Keratinocyte (primary cell): ENCODE measurements around the gene WDR4. TPM values are rescaled to one million over a fixed set of nuclear protein-coding genes. Genes with fewer than 3 reads are reported as not detected.

Experiments
- DNase-seq: peaks from one replicate; pipeline ENCODE4 v3.0.0-alpha.2; 2011; ENCODE audit warnings: low read depth, missing footprints, low spot score
- FAIRE-seq: peaks from 2 replicates; lab custom pipeline; 2011; peaks lifted over from hg19 to GRCh38; lab: Jason Lieb, UNC
- H2AFZ ChIP-seq: 2 replicates; pipeline ENCODE4 v1.6.0; 2012; ENCODE audit warnings: low read length, control low read depth, inconsistent platforms; ENCODE audit not compliant: control insufficient read depth
- H3K27ac ChIP-seq: 2 replicates; pipeline ENCODE4 v1.5.1; 2011; ENCODE audit warnings: low read length; ENCODE audit not compliant: control insufficient read depth, insufficient read depth
- H3K27me3 ChIP-seq: 3 replicates; pipeline ENCODE4 v1.6.0; 2011; ENCODE audit warnings: low read length; ENCODE audit not compliant: control insufficient read depth, insufficient read depth; ENCODE audit errors: extremely low read depth
- H3K36me3 ChIP-seq, 2 experiments: 2 replicates in 1 of 2; 3 replicates in 1 of 2; pipeline ENCODE4 v1.5.1; 2011; ENCODE audit warnings: low read length in 2 of 2, mild to moderate bottlenecking in 1 of 2; ENCODE audit not compliant: control insufficient read depth in 2 of 2, insufficient read depth in 2 of 2; ENCODE audit errors: extremely low read depth in 1 of 2
- H3K4me1 ChIP-seq: 3 replicates; pipeline ENCODE4 v1.5.1; 2011; ENCODE audit warnings: low read length; ENCODE audit not compliant: control insufficient read depth, insufficient read depth; ENCODE audit errors: extremely low read depth
- H3K4me2 ChIP-seq: 3 replicates; pipeline ENCODE4 v1.6.0; 2011; ENCODE audit warnings: low read depth, low read length; ENCODE audit not compliant: control insufficient read depth, insufficient read depth; ENCODE audit errors: extremely low read depth
- H3K4me3 ChIP-seq, 3 experiments: fragments of 200-600 bp in 1 of 3; sonication (generic) in 1 of 3; 2 replicates in 2 of 3; 3 replicates in 1 of 3; pipeline ENCODE4 v1.5.1; 2011 to 2016; ENCODE audit warnings: low read length in 3 of 3, mild to moderate bottlenecking in 3 of 3, control low read depth in 2 of 3, inconsistent platforms in 1 of 3, low read depth in 1 of 3, mixed read lengths in 1 of 3, mixed run types in 1 of 3, moderate library complexity in 1 of 3; ENCODE audit not compliant: control insufficient read depth in 2 of 3, insufficient read depth in 2 of 3; ENCODE audit errors: extremely low read depth in 1 of 3
- H3K79me2 ChIP-seq: 2 replicates; pipeline ENCODE4 v1.6.0; 2012; ENCODE audit warnings: low read length; ENCODE audit not compliant: control insufficient read depth, insufficient read depth
- H3K9ac ChIP-seq: 3 replicates; pipeline ENCODE4 v1.6.0; 2011; ENCODE audit warnings: low read length; ENCODE audit not compliant: control insufficient read depth, insufficient read depth; ENCODE audit errors: extremely low read depth
- H3K9me1 ChIP-seq: 3 replicates; pipeline ENCODE4 v1.6.0; 2011; ENCODE audit warnings: low read length; ENCODE audit not compliant: control insufficient read depth, insufficient read depth; ENCODE audit errors: extremely low read depth
- H3K9me3 ChIP-seq: 2 replicates; pipeline ENCODE4 v1.5.1; 2012; ENCODE audit warnings: low read depth, low read length; ENCODE audit not compliant: control insufficient read depth
- H4K20me1 ChIP-seq: 3 replicates; pipeline ENCODE4 v1.6.0; 2011; ENCODE audit warnings: low read length; ENCODE audit not compliant: control insufficient read depth, insufficient read depth; ENCODE audit errors: extremely low read depth
- EZH2 ChIP-seq: IDR thresholded peaks from one replicate; pipeline ENCODE4 v1.6.1; 2012; ENCODE audit warnings: inconsistent platforms, mild to moderate bottlenecking, low read length, moderate library complexity
- dilution Hi-C: fragments of 300-500 bp; cut with MboI; formaldehyde crosslinking; loops from one replicate; pipeline ENCODE4 v1.7.0; 2020; ENCODE audit warnings: low sequenced_read_pairs; ENCODE audit not compliant: extremely low pct_ligation_motif_present
- polyA plus RNA-seq, 5 experiments: library from polyadenylated mRNA; depleted of rRNA in 3 of 5; stranded (reverse) in 3 of 5; stranded (forward) in 1 of 5; unstranded in 1 of 5; fragments of >200 nt; gene quantifications; 1 replicate in 1 of 5; 2 replicates in 3 of 5; 3 replicates in 1 of 5; pipeline versions ENCODE4 v1.2.1 to v1.2.3, GENCODE V29; 2011 to 2012; ENCODE audit warnings: missing spikeins in 2 of 5, low read depth in 1 of 5, low replicate concordance in 1 of 5
- TF ChIP-seq, protein P1 (sequence below), 3 experiments: IDR thresholded peaks in 1 of 3; conservative IDR thresholded peaks in 1 of 3; optimal IDR thresholded peaks in 1 of 3; 2 replicates in 2 of 3; 3 replicates in 1 of 3; pipeline versions ENCODE3 to v1.5.1; 2011; ENCODE audit warnings: low read length in 3 of 3, mild to moderate bottlenecking in 3 of 3, moderate library complexity in 2 of 3, control low read depth in 1 of 3, inconsistent platforms in 1 of 3; ENCODE audit not compliant: insufficient read depth in 2 of 3; ENCODE audit errors: extremely low read depth in 1 of 3

WDR4 gene
- polyA plus RNA-seq, 1 donor (not counting 4 experiments of a cell fraction or from before 2014, with no cell fraction given): 14.9 TPM

DNA sequence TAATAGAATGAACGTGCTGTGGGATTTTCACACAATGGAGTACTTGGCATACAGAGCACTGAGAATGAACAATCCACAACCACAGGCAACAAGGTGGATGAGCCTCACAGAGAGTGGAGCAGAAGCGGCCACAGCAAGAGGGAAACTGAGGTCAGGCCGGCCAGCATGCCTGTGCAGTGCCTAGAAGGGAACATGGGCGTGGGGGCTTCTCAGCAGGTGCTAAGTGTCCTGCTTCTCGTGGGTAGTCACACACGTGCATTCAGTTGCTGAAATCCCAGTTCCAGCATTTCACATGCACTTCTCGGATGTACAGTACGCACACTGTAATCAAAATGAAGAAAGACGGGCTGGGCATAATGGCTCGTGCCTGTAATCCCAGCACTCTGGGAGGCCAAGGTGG is 33.1 kb downstream of the WDR4 start:
- no peaks in the 10 kb centered on the region for H3K4me1 ChIP-seq
- no peak for FAIRE-seq
- H3K27ac ChIP-seq: no peak overlapping the region
- H3K9me3 ChIP-seq: no peaks in the 10 kb centered on the region
- TF ChIP-seq EZH2: no peak
- TF ChIP-seq, protein P1, sequence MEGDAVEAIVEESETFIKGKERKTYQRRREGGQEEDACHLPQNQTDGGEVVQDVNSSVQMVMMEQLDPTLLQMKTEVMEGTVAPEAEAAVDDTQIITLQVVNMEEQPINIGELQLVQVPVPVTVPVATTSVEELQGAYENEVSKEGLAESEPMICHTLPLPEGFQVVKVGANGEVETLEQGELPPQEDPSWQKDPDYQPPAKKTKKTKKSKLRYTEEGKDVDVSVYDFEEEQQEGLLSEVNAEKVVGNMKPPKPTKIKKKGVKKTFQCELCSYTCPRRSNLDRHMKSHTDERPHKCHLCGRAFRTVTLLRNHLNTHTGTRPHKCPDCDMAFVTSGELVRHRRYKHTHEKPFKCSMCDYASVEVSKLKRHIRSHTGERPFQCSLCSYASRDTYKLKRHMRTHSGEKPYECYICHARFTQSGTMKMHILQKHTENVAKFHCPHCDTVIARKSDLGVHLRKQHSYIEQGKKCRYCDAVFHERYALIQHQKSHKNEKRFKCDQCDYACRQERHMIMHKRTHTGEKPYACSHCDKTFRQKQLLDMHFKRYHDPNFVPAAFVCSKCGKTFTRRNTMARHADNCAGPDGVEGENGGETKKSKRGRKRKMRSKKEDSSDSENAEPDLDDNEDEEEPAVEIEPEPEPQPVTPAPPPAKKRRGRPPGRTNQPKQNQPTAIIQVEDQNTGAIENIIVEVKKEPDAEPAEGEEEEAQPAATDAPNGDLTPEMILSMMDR (optimal IDR thresholded peaks at IDR 0.05 in 1 of 3, IDR thresholded peaks at IDR 0.05 in 1 of 3, conservative IDR thresholded peaks at IDR 0.05 in 1 of 3; ENCODE audit: extremely low read depth in 1 of 3, insufficient read depth in 2 of 3, low read length in 3 of 3): no peak
- H3K9ac ChIP-seq: no peak overlapping the region
- H3K4me2 ChIP-seq: no peak overlapping the region
- no peak overlapping the region for H3K4me3 ChIP-seq
- H3K9me1 ChIP-seq: no peaks in the 10 kb centered on the region
- peaks cover 35 to 46% of the 10 kb centered on the region in 2 experiments for H3K36me3 ChIP-seq
- H3K79me2 ChIP-seq: peaks cover 58% of the 10 kb centered on the region
- dilution Hi-C loops: no loop called here
- no peaks in the 10 kb centered on the region for H3K27me3 ChIP-seq
- no peak for DNase-seq
- H4K20me1 ChIP-seq: peaks cover 23% of the 10 kb centered on the region
- H2AFZ ChIP-seq: no peak overlapping the region

DNA sequence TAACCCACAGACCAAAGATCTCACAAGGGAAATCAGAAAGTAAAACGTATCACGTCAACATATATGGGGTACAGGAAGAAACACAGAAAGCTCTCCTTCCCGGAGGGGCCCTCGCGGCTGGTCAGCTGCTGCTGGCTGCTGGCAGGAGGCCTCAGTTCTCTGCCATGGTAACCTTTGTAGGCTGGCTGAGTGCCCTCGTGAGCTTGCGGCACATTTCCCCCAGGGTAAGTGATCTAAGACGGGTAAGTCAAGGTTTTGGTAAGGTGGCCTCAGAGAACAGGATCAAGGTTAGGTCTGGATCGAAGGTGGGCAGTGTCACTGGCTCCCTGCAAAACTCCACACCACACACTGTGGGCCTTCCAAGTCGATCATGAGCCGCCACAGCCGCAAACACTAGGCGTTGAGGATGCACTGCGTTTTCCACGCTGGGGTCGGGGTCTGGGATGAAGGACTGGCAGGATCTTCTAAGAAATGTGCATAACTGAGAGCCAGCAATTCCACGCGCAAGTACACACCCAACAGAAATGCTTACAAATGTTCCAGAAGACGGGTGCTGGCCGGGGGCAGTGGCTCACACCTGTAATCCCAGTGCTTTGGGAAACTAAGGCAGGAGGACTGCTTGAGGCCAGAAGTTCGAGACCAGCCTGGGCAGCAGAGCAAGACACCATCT is 33.9 kb downstream of the WDR4 start:
- Histone ChIP-seq H3K4me1 (no peaks in the 10 kb centered on the region), H3K9ac (no peak overlapping the region), H4K20me1 (peaks cover 29% of the 10 kb centered on the region), H3K27me3 (no peaks in the 10 kb centered on the region), H3K27ac (no peak overlapping the region), H3K9me1 (no peaks in the 10 kb centered on the region), H3K36me3 (peaks cover 38 to 48% of the 10 kb centered on the region in 2 experiments), H3K9me3 (no peaks in the 10 kb centered on the region), H2AFZ (no peak overlapping the region), H3K4me2 (no peak overlapping the region), H3K79me2 (peaks cover 55% of the 10 kb centered on the region), H3K4me3 (no peak overlapping the region)
- DNase-seq: no peak
- TF ChIP-seq, protein P1 (optimal IDR thresholded peaks at IDR 0.05 in 1 of 3, IDR thresholded peaks at IDR 0.05 in 1 of 3, conservative IDR thresholded peaks at IDR 0.05 in 1 of 3; ENCODE audit: extremely low read depth in 1 of 3, insufficient read depth in 2 of 3, low read length in 3 of 3): no peak
- TF ChIP-seq EZH2: no peak
- FAIRE-seq: no peak
- dilution Hi-C loops: no loop called here
